ENCODE results near the gene TAPT1.

TAPT1 gene

DNA sequence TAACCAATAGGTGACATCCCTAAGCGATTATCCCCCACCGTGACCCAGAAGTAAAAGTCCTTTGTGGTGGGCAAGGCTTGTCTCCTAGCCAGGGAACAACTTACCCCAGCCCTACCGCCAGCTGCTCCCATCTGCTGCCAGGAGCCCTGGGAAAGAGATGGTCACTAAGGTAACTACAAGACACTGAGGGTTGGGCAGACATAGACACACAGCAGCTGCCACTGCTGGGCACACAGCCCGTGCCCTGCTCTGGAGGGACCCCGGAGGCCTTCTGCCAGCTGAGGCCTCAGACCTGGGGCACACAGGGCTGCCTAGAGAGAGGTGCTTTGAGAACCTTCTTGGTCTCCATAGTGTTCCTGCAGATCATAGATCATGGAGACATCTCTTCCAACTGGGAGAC, 89.4 kb downstream of the TAPT1 start:
- DNase-seq (ENCODE audit: low read depth in 1 of 2, low spot score in 1 of 2), result no peak

DNA sequence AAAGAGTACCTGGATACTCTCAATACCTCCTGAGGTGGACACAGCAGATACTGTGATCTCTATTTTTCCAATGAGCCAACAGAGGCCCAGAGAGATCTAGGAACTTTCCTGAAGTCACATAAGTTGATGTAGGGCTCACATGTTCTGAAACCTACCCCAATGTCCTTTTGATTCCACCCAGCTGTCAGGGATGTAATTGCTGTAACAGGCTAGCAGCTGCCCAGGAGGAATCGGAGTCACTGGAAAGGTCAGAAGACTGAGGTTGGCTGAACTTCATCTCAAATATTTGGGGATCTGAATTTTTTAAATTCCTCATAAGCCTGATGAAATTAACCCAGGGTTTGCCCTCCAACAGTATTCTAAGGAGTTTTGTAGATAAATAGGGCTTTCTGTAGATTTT, 90.0 kb downstream of the TAPT1 start:
- DNase-seq (ENCODE audit: low read depth in 1 of 2, low spot score in 1 of 2), result no peak

- DNase-seq (ENCODE audit: low read depth in 1 of 2, low spot score in 1 of 2), result no peak
Observed at GRCh38 chr4:16133406-16133805, 92.9 kb downstream of the TAPT1 start.

- DNase-seq (ENCODE audit: low read depth in 1 of 2, low spot score in 1 of 2), result no peak
Observed at GRCh38 chr4:16131293-16131692, 95.0 kb downstream of the TAPT1 start.

GRCh38 chr4:16129336-16129735, 96.9 kb downstream of the TAPT1 start:
- DNase-seq (ENCODE audit: low read depth in 1 of 2, low spot score in 1 of 2), result no peak

GRCh38 chr4:16126714-16127113, 99.6 kb downstream of the TAPT1 start:
- no peak for DNase-seq (ENCODE audit: low read depth in 1 of 2, low spot score in 1 of 2)

DNA sequence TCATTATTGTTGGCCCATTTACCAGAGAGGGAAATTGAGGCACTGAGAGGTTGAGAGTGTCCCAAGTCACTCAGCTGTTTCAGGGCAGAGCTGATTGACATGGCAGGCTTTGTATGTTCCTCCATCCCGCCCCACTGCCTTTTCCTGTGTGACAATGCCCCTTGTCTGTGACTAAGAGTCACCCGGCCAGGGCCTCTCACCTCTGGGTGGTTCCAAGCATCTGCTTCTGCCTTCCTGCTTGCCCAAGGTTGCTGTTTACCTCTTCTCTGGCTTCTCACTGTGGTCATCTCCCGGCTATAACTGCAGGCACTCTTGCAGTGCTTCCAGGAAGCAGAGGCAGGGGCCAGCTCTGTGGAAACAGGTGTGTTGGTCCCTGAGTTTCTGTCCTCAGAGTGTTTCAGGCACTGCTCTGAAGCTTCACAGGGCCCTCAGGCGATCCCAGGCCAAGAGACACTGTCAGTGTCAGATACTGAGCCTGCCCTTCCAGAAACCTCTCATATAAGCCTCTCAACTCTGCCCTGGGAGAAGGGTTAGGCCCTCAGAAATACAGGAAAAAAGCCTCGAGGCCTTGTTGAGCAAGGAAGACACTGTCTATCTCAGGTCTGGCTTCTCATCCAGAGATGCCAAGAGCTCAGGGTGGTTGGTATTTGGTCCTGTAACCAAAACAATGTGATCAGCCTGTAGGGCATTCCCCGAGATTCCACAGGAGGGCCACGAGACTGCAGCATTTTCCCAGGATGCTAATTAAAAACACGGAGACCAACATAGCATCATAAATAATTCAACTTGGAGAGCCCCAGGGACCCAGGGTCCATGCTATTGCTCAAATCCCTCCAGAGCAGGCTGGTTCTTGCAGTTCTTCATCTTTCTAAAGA, 100.5 kb downstream of the TAPT1 start:
- DNase-seq (ENCODE audit: low read depth in 1 of 2, low spot score in 1 of 2), result no peak

- no peak for DNase-seq (ENCODE audit: low read depth in 1 of 2, low spot score in 1 of 2)
Observed at GRCh38 chr4:16124232-16124631, 102.0 kb downstream of the TAPT1 start.

DNA sequence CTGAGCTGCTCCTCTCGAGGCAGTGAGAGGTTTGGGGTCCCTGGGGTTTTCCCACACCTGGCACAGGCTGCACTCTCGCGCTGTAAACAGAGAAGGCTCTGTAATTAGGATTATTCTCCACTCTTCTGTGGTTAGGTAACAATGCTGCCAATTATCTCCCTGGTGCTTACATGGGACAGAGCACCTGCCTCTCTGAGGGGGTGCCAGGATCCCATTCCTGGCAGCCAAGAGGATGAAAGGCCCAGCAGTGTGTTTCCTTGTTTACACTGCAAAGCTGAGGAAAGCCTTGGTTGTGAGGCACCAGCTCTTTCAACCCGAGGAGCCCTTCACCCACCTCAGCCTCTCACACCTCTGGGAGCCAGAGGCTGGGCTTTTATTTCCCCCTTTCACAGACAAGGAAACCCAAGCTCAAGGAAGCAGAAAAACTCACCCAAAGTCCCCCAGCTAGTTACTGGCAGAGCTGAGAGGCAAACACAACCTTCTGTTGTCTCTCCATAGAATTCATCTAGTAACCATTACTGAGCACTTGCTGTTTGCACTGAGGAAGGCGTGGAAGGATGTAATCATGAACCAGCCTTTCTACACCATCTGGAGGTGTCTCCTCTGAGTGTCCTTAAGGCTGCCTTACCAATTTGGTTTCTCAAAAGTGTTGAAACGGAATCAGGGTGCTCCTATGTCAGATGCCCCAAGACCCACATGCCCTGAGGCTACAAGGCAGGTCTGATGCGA, 102.8 kb downstream of the TAPT1 start:
- no peak for DNase-seq (ENCODE audit: low read depth in 1 of 2, low spot score in 1 of 2)

DNA sequence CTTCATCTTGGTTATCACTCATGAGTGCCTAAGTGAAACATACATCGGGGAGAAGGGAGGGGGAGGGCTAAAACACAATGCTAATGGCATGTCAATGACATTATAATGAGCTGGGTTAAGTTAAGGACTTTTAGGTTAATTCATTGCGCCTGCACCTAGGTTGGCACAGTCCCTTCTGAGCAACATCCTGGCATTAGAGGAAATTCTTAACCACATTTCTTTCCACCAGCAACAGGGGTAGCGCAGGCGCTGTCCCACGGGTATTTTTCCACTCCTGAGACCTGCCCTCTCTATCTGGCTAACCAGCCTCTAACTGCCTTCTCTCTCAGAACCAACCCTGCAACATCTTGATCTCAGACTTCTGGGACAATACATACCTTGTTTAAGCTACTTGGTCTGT, 103.5 kb downstream of the TAPT1 start:
- no peak for DNase-seq (ENCODE audit: low read depth in 1 of 2, low spot score in 1 of 2)

GRCh38 chr4:16122308-16122711, 104.0 kb downstream of the TAPT1 start:
- DNase-seq (ENCODE audit: low read depth in 1 of 2, low spot score in 1 of 2), result no peak

DNA sequence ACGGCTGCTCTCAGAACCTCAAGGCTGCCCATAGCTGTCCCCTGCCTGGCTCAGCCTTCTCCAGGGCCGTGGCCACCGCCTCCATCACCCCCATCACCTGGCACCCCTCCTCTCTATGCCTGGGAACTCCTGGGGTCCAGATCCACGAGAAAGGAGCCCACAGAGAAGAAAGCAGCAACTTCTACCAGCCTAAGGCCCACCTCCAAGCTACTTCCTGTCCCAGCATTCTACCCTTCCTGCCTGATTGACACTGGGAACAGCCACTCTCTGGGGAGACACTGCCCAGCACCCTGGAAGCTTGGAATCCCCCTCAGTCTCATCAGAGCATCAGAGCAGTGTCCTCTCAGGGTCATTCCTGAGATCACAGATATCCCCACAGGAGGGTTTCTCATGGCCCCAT, 105.6 kb downstream of the TAPT1 start:
- DNase-seq (ENCODE audit: low read depth in 1 of 2, low spot score in 1 of 2), result no peak

- DNase-seq (ENCODE audit: low read depth in 1 of 2, low spot score in 1 of 2), result no peak
Observed at GRCh38 chr4:16119981-16120380, 106.3 kb downstream of the TAPT1 start.

- no peak for DNase-seq (ENCODE audit: low read depth in 1 of 2, low spot score in 1 of 2)
Observed at GRCh38 chr4:16118090-16118489, 108.2 kb downstream of the TAPT1 start.

DNA sequence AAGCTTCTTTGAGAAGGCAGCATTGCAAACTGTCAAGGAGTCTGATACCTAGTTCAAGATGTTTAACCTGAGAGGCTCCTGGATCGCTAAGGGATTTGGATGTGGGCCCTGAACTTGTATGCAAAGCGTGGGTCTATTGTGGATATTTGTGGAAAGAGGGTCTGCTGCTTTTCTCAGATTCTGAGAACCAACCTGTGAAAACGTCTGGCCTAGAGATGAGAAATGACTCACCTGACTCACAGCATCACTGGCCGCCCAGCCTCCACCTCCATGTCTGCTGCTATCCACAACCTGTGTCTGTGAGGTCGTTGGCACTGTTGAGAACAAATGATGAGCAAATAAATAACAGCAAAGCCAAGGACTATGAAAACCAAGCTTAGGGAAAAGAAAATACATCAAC, 109.1 kb downstream of the TAPT1 start:
- DNase-seq (ENCODE audit: low read depth in 1 of 2, low spot score in 1 of 2), result no peak

- DNase-seq (ENCODE audit: low read depth in 1 of 2, low spot score in 1 of 2), result no peak
Observed at GRCh38 chr4:16116493-16116990, 109.7 kb downstream of the TAPT1 start.

- no peak for DNase-seq (ENCODE audit: low read depth in 1 of 2, low spot score in 1 of 2)
Observed at GRCh38 chr4:16116019-16116418, 110.3 kb downstream of the TAPT1 start.

DNA sequence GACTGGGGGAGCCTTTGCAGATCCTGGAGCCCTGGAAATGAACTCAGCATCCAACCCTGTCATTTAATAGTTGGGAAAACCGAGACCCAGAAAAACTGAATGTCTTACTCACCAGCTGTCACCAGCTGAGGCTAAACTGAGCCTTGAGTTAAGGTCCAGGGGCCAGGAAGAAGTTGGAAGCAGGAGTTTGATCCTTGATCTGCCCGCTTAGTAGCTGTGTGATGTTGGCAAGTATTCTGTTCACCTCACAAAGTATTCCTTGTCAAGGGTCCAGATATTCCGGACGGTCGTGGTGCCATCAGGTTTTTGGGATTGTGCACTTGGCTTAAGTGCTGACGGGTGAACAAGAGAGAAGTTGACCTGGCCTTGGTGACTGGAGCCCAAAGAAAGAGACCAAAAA, 111.7 kb downstream of the TAPT1 start:
- no peak for DNase-seq (ENCODE audit: low read depth in 1 of 2, low spot score in 1 of 2)

GRCh38 chr4:16113741-16114140, 112.5 kb downstream of the TAPT1 start:
- DNase-seq (ENCODE audit: low read depth in 1 of 2, low spot score in 1 of 2), result no peak

DNA sequence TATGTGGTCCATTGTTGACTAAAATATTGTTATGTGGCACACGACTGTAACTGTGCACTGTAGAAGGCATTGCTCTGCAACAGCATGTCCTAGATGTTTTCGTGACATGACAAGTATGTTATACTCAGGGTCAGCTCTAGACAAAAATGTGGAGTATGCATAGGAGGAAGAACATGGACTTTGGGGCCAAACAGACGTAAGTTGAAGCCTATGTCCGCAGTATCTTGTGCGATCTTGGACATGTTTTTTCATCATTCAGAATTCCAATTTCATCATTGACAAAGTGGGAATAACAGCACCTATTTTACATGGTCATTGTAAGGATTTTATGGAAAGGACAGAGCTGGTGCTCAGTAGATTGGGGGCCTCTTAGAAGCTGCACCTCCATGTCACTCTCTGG, 114.7 kb downstream of the TAPT1 start:
- no peak for DNase-seq (ENCODE audit: low read depth in 1 of 2, low spot score in 1 of 2)

DNA sequence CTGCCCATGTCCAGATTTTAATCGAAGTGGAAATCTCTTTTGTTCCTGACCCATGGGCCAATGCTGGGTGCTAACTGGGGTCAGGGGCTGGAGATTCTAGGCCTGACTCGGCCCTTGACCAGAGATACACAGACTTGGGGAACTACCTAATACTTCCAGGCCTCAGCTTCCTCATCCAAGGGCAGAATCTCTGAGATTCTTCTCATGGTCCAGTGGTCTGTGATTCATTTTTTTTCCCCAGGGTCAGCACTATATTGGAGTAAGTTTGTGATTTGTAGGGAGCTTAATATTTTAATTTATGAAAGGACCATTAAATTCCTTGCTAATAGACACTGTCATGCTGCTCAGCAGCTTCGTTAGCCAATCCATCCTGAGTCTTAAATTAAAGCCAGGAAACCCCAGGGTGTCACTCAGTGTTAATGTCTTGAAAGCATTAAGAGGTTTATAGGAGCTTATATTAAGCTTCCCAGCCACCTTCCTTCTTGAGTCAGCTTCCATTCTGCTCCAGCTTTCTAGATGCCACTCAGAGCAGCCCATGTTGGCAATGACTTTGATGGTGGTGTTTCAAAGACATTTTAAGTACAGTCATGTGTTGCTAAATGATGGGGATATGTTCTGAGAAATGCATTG, 115.5 kb downstream of the TAPT1 start:
- DNase-seq (ENCODE audit: low read depth in 1 of 2, low spot score in 1 of 2), result no peak
